GM23248 (cell line): ENCODE measurements around the gene TRPV2. TPM values are rescaled to one million over a fixed set of nuclear protein-coding genes. Genes with fewer than 3 reads are reported as not detected.

ENCODE experiments used
- DNase-seq: peaks from one replicate; pipeline ENCODE4 v3.0.0-alpha.2; 2015
- H2AFZ ChIP-seq: fragments of 200-600 bp; sonication (generic); 2 replicates; pipeline ENCODE4 v1.6.1; 2016; ENCODE audit warnings: antibody characterized with exemption
- H3F3A ChIP-seq: fragments of 200-600 bp; sonication (generic); 2 replicates; pipeline ENCODE4 v1.6.1; 2016; ENCODE audit warnings: mild to moderate bottlenecking, antibody characterized with exemption, mixed run types; ENCODE audit not compliant: insufficient read depth
- H3K27ac ChIP-seq: fragments of 200-600 bp; sonication (generic); 2 replicates; pipeline ENCODE4 v1.5.1; 2016; ENCODE audit warnings: mild to moderate bottlenecking
- H3K27me3 ChIP-seq: fragments of 200-600 bp; sonication (generic); replicated peaks from 2 replicates; pipeline ENCODE4 v1.6.1; 2016; ENCODE audit warnings: mild to moderate bottlenecking; ENCODE audit not compliant: insufficient read depth
- H3K36me3 ChIP-seq: fragments of 200-600 bp; sonication (generic); 2 replicates; pipeline ENCODE4 v1.6.1; 2016; ENCODE audit warnings: low read depth, mild to moderate bottlenecking
- H3K4me1 ChIP-seq: fragments of 200-600 bp; sonication (generic); 2 replicates; pipeline ENCODE4 v1.6.1; 2016; ENCODE audit warnings: mild to moderate bottlenecking; ENCODE audit not compliant: insufficient read depth
- H3K4me2 ChIP-seq: fragments of 200-600 bp; sonication (generic); one replicate; pipeline ENCODE4 v1.6.1; 2016; ENCODE audit warnings: mild to moderate bottlenecking; ENCODE audit not compliant: unreplicated experiment
- H3K4me3 ChIP-seq: fragments of 200-600 bp; sonication (generic); 2 replicates; pipeline ENCODE4 v1.5.1; 2016; ENCODE audit warnings: mild to moderate bottlenecking
- H3K79me2 ChIP-seq: fragments of 200-600 bp; sonication (generic); 2 replicates; pipeline ENCODE4 v1.6.1; 2016; ENCODE audit warnings: mild to moderate bottlenecking; ENCODE audit not compliant: insufficient read depth
- H3K9ac ChIP-seq: fragments of 200-600 bp; sonication (generic); 2 replicates; pipeline ENCODE4 v1.6.1; 2016; ENCODE audit warnings: mild to moderate bottlenecking
- H3K9me2 ChIP-seq: fragments of 200-600 bp; sonication (generic); 2 replicates; pipeline ENCODE4 v1.6.1; 2016; ENCODE audit warnings: mixed run types, mild to moderate bottlenecking, moderate library complexity; ENCODE audit not compliant: insufficient read depth
- H3K9me3 ChIP-seq: fragments of 200-600 bp; sonication (generic); one replicate; pipeline ENCODE4 v1.6.1; 2017; ENCODE audit warnings: low read depth
- H4K20me1 ChIP-seq: fragments of 200-600 bp; sonication (generic); 2 replicates; pipeline ENCODE4 v1.6.0; 2016; ENCODE audit not compliant: insufficient read depth
- EZH2 ChIP-seq: fragments of 200-600 bp; sonication (generic); IDR thresholded peaks from 2 replicates; pipeline ENCODE4 v1.6.1; 2018; ENCODE audit warnings: antibody characterized with exemption, mild to moderate bottlenecking; ENCODE audit not compliant: insufficient read depth, poor library complexity, severe bottlenecking
- EZH2phosphoT487 ChIP-seq: fragments of 200-600 bp; sonication (generic); IDR thresholded peaks from 2 replicates; pipeline ENCODE4 v1.6.1; 2018; ENCODE audit warnings: antibody characterized with exemption, moderate library complexity, mild to moderate bottlenecking, low read depth; ENCODE audit not compliant: insufficient read depth
- WGBS, 2 experiments: methylation state at CpG; one replicate each; pipeline ENCODE4 v1.1.6; 2015 to 2017; ENCODE audit warnings: low lambda C conversion rate in 2 of 2, low coverage in 1 of 2; ENCODE audit errors: missing lambda C conversion rate in 2 of 2; 5-methylcytosine and 5-hydroxymethylcytosine counted together
- in situ Hi-C: fragments of 300-500 bp; cut with MboI; formaldehyde crosslinking; loops from 2 replicates; pipeline ENCODE4 v1.15.0; 2020
- polyA plus RNA-seq: library from polyadenylated mRNA; unstranded; fragments of >200 nt; fragmentation: Nextera tagmentation; extraction: Ambion mirVana; gene quantifications from 2 replicates; pipeline ENCODE4 v1.2.1, GENCODE V29; 2016
- total RNA-seq: library from RNA; depleted of rRNA; stranded (reverse); fragments of >200 nt; shearing (Covaris generic); gene quantifications from 2 replicates; pipeline ENCODE4 v1.2.3, GENCODE V29; 2014

TRPV2 gene
- total and polyA plus RNA-seq, 2 experiments from 2014 or later, result 19.6 to 23.9 TPM

DNA sequence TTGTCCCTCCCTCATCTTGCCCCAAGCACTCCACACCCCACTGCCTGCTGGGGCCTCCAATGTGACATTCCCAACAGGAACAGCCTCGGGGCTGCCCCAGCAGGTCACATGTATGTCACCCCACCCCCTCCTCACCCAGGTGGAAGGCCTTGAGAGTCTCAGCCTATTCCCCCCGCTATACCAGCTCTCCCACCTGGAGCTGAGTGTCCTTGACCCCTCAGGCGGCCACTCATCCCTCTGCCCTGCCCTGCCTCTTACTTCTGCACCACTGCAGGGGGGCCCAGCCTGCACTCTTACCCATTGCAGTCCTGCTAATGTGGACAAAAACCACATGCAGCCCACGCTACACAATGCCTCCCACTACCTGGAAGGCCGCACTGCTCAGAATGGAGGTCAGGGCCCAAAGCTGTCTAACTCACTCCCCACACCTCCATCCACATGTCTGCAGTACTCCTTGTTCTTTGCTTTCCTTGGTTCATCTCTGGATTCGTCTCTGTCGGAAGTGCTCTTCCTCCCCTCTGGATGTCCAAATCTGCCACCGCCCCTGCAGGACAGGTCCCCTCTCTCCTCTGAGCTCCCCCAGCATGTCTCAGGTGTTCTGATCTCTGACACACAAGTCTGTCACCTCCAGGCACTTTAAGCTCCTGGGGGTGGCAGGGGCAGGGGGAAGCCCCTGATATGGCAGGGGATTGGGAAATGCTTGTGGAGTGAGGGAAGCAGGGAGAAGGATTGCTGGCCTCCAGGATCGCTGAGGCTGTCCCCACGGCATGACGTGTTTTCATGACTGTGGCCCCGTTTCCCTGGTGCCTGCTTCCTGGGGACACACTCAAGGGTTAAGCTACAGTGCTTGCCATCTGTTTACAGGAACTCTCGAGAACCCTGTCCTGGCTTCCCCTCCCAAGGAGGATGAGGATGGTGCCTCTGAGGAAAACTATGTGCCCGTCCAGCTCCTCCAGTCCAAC, 20.8 kb downstream of the TRPV2 start:
- Histone ChIP-seq H2AFZ (no peak overlapping the region), H3K79me2 (peaks cover 24% of the 10 kb centered on the region), H3K9me2 (no peaks in the 10 kb centered on the region), H3K27me3 (no peaks in the 10 kb centered on the region), H3K36me3 (peaks cover 12% of the 10 kb centered on the region), H3K9me3 (no peaks in the 10 kb centered on the region), H3K4me1 (peaks cover 16% of the 10 kb centered on the region), H3K4me3 (no peak overlapping the region), H4K20me1 (no peaks in the 10 kb centered on the region), H3K27ac (no peak overlapping the region), H3K4me2 (no peak overlapping the region), H3K9ac (no peak overlapping the region), H3F3A (peaks cover 18% of the 10 kb centered on the region)
- in situ Hi-C loops, result no loop called here
- 62 to 70% methylated on average over 10 to 14 of the region's 14 CpGs for WGBS, 2 experiments
- no peak for DNase-seq
- TF ChIP-seq EZH2, result no peak
- TF ChIP-seq EZH2phosphoT487, result no peak

DNA sequence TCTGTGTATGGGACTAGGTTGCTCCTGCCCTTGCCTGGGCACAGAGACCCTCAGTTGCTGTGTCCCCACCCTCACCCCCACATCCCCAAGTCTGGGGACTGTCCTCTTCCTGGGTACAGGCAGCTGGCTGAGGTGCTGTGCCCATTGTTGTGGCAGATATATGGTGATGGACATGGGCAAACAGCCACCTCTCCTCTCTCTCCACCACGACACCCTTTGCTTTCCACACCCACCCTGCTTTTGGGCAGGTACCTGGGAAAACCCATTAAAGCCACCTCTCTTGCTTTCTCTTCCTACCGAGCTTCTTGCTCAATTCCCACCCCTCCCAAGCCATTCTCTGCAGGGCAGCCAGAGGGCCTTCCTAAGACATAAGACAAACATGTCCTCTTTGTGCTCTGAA, 21.7 kb downstream of the TRPV2 start:
- no peaks in the 10 kb centered on the region for H4K20me1 ChIP-seq
- WGBS, 2 experiments, result 74 to 76% methylated on average over 2 of the region's 2 CpGs

DNA sequence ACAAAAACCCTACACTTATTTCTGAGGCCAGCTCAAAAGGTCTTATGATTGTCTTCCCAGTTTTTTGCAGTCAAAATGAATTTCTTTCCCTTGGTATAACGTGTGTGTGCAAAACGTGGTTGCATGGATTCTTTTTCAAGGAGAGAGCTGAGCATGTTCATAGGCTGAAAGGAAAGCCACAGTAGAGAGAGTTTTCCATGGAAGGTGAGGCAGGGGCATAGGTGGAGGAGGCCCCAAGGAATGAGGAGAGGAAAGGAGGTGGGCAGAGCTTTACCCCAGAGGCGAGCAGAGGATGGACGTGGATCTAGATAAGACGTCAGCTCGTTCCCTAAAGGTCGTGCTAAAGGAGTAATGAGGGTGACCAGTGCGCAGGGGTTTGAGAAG, 22.8 kb downstream of the TRPV2 start:
- TF ChIP-seq EZH2phosphoT487 (no peak), EZH2 (no peak)

More for the DNA sequence above, 21.7 kb downstream of the TRPV2 start:
- Histone ChIP-seq H3K36me3 (peaks cover 21% of the 10 kb centered on the region), H2AFZ (no peak overlapping the region), H3K9me3 (no peaks in the 10 kb centered on the region), H3F3A (peaks cover 27% of the 10 kb centered on the region), H3K4me2 (no peak overlapping the region), H3K9ac (no peak overlapping the region), H3K4me3 (no peak overlapping the region), H3K27me3 (no peaks in the 10 kb centered on the region), H3K4me1 (peaks cover 24% of the 10 kb centered on the region), H3K79me2 (peaks cover 33% of the 10 kb centered on the region), H3K9me2 (no peaks in the 10 kb centered on the region), H3K27ac (no peak overlapping the region)
- no peak for TF ChIP-seq EZH2phosphoT487
- no peak for TF ChIP-seq EZH2
- DNase-seq, result no peak
- in situ Hi-C loops, result no loop called here

DNA sequence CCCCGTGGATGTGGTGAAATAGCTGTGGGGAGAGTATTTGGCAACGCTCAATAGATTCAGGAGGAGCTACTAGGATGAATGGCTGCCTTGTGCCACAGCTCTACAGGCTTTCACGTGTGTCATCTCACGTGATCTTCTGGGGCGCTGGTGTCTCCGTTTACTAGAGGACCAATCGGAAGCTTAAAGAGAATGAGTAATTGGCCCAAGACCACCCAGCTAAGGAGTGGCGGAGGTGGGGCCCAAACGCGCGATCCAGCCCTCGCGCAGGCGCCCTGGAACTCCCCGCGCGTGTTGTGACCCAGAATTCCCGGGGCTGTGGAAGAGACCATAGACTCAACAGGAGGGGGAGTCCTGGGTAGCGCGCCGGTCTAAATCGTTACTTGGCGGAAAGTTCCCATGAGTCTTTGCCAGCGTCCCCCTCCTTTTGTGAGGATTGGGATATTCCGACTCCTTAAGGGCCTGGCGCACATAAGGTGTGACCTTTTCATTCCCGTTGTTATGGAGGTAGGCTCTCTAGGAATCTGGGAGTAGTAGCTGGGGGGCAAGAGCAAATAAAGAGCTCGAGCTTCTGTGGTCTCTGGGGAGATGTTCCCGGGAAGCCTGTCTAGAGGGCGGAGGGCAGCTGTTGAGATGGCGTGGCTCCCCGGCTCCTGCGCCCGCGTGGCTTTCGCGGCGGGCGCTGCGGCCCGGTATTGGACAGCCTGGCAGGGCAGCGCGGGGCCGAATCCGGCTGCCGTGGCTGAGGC, 23.4 kb downstream of the TRPV2 start:
- Histone ChIP-seq H3K9me3 (no peaks in the 10 kb centered on the region), H3K9me2 (no peaks in the 10 kb centered on the region), H2AFZ (peak overlapping the region; percentile 81), H3K27me3 (no peaks in the 10 kb centered on the region), H3K4me1 (peaks cover 29% of the 10 kb centered on the region), H3K9ac (peak overlapping the region; percentile 94), H3K79me2 (peaks cover 44% of the 10 kb centered on the region), H3K4me3 (peak overlapping the region; percentile 99), H3K4me2 (peak overlapping the region; percentile 96), H4K20me1 (no peaks in the 10 kb centered on the region), H3K36me3 (peaks cover 32% of the 10 kb centered on the region), H3F3A (peaks cover 40% of the 10 kb centered on the region), H3K27ac (peak overlapping the region; percentile 84)
- 0% methylated on average over 46 of the region's 46 CpGs for WGBS, 2 experiments
- DNase-seq, result peak; percentile 99
- TF ChIP-seq EZH2 (no peak), EZH2phosphoT487 (no peak)
- in situ Hi-C loops, result no loop called here

More for the DNA sequence above, 22.8 kb downstream of the TRPV2 start:
- peak overlapping the region; percentile 81 for H3K4me2 ChIP-seq
- peak overlapping the region; percentile 84 for H3K27ac ChIP-seq
- H3K4me3 ChIP-seq, result peak overlapping the region; percentile 99
- peaks cover 37% of the 10 kb centered on the region for H3F3A ChIP-seq
- WGBS, 2 experiments, result 4 to 10% methylated on average over 8 of the region's 8 CpGs
- H3K27me3 ChIP-seq, result no peaks in the 10 kb centered on the region
- H3K79me2 ChIP-seq, result peaks cover 44% of the 10 kb centered on the region
- H4K20me1 ChIP-seq, result no peaks in the 10 kb centered on the region
- no peaks in the 10 kb centered on the region for H3K9me2 ChIP-seq
- peaks cover 32% of the 10 kb centered on the region for H3K36me3 ChIP-seq
- peak overlapping the region; percentile 79 for H3K9ac ChIP-seq
- in situ Hi-C loops, result no loop called here
- H3K4me1 ChIP-seq, result peaks cover 29% of the 10 kb centered on the region
- no peaks in the 10 kb centered on the region for H3K9me3 ChIP-seq
- DNase-seq, result no peak
- H2AFZ ChIP-seq, result peak overlapping the region; percentile 81
